ENCODE measurements around the gene CTSZ. TPM values are rescaled to one million over a fixed set of nuclear protein-coding genes. Genes with fewer than 3 reads are reported as not detected.

The CTSZ gene
- total and polyA plus RNA-seq, 2 experiments from 2014 or later: 5.0 to 161 TPM

- no peak for TF ChIP-seq EZH2 (IDR thresholded peaks at IDR 0.05; ENCODE audit: borderline replicate concordance)
- no peak for TF ChIP-seq CTCF (IDR thresholded peaks at IDR 0.05; ENCODE audit: poor library complexity)
- no peak for TF ChIP-seq EZH2phosphoT487 (IDR thresholded peaks at IDR 0.05; ENCODE audit: low read depth, severe bottlenecking, unreplicated experiment)
- peak overlapping the region; percentile 64 for H3K4me2 ChIP-seq
- 95% methylated on average over 2 of the region's 2 CpGs for WGBS (ENCODE audit: low lambda C conversion rate, missing lambda C conversion rate)
- H3K4me3 ChIP-seq: no peak overlapping the region
- no peaks in the 10 kb centered on the region for H3K27me3 ChIP-seq
- no peaks in the 10 kb centered on the region for H3K79me2 ChIP-seq
- H2AFZ ChIP-seq: no peak overlapping the region
- H3K9me3 ChIP-seq (ENCODE audit: low read depth): no peaks in the 10 kb centered on the region
- H3K4me1 ChIP-seq (ENCODE audit: insufficient read depth): peaks cover 18% of the 10 kb centered on the region
- H3K9me2 ChIP-seq (replicated peaks; ENCODE audit: insufficient read depth): no peaks in the 10 kb centered on the region
- H4K20me1 ChIP-seq (ENCODE audit: insufficient read depth, poor library complexity, severe bottlenecking): no peaks in the 10 kb centered on the region
- peak overlapping the region; percentile 74 for H3K27ac ChIP-seq
- H3K36me3 ChIP-seq (replicated peaks; ENCODE audit: insufficient read depth, low read depth): no peaks in the 10 kb centered on the region
- DNase-seq (ENCODE audit: low spot score): no peak
Measured at GRCh38 chr20:59048681-59049030, 41.6 kb upstream of the CTSZ start.

GRCh38 chr20:59047938-59048680, 41.1 kb upstream of the CTSZ start:
- H3K4me1 ChIP-seq (ENCODE audit: insufficient read depth): peaks cover 20% of the 10 kb centered on the region
- H2AFZ ChIP-seq: no peak overlapping the region
- no peak overlapping the region for H3K4me3 ChIP-seq
- H3K79me2 ChIP-seq: no peaks in the 10 kb centered on the region
- DNase-seq (ENCODE audit: low spot score): peak; percentile 85
- no peaks in the 10 kb centered on the region for H3K9me2 ChIP-seq (replicated peaks; ENCODE audit: insufficient read depth)
- WGBS (ENCODE audit: low lambda C conversion rate, missing lambda C conversion rate): 54% methylated on average over 5 of the region's 5 CpGs
- no peaks in the 10 kb centered on the region for H4K20me1 ChIP-seq (ENCODE audit: insufficient read depth, poor library complexity, severe bottlenecking)
- peak overlapping the region; percentile 64 for H3K4me2 ChIP-seq
- H3K9me3 ChIP-seq (ENCODE audit: low read depth): no peaks in the 10 kb centered on the region
- H3K27ac ChIP-seq: peak overlapping the region; percentile 86
- H3K27me3 ChIP-seq: no peaks in the 10 kb centered on the region
- no peak for TF ChIP-seq EZH2phosphoT487 (IDR thresholded peaks at IDR 0.05; ENCODE audit: low read depth, severe bottlenecking, unreplicated experiment)
- no peak for TF ChIP-seq CTCF (IDR thresholded peaks at IDR 0.05; ENCODE audit: poor library complexity)
- no peak for TF ChIP-seq EZH2 (IDR thresholded peaks at IDR 0.05; ENCODE audit: borderline replicate concordance)
- no peaks in the 10 kb centered on the region for H3K36me3 ChIP-seq (replicated peaks; ENCODE audit: insufficient read depth, low read depth)

GRCh38 chr20:59046862-59047261, 39.8 kb upstream of the CTSZ start:
- Histone ChIP-seq H3K27ac (peak overlapping the region; percentile 86), H3K4me2 (no peak overlapping the region), H4K20me1 (ENCODE audit: insufficient read depth, poor library complexity, severe bottlenecking) (no peaks in the 10 kb centered on the region), H3K4me3 (no peak overlapping the region), H3K79me2 (peaks cover 7% of the 10 kb centered on the region), H2AFZ (no peak overlapping the region), H3K9me3 (ENCODE audit: low read depth) (no peaks in the 10 kb centered on the region), H3K4me1 (ENCODE audit: insufficient read depth) (peaks cover 22% of the 10 kb centered on the region), H3K9me2 (replicated peaks; ENCODE audit: insufficient read depth) (no peaks in the 10 kb centered on the region), H3K36me3 (replicated peaks; ENCODE audit: insufficient read depth, low read depth) (no peaks in the 10 kb centered on the region), H3K27me3 (no peaks in the 10 kb centered on the region)
- TF ChIP-seq CTCF (IDR thresholded peaks at IDR 0.05; ENCODE audit: poor library complexity) (no peak), EZH2 (IDR thresholded peaks at IDR 0.05; ENCODE audit: borderline replicate concordance) (no peak), EZH2phosphoT487 (IDR thresholded peaks at IDR 0.05; ENCODE audit: low read depth, severe bottlenecking, unreplicated experiment) (no peak)
- WGBS (ENCODE audit: low lambda C conversion rate, missing lambda C conversion rate): 90% methylated on average over 3 of the region's 3 CpGs
- no peak for DNase-seq (ENCODE audit: low spot score)
